GM18858 (cell line): ENCODE measurements around the gene F8.
"Not testable (repeated sequence)": the region's sequence is repeated elsewhere in the genome, so short reads cannot be mapped to it uniquely, and the experiment has no call there.

Experiments
- ATAC-seq: cut with Tn5 transposase; IDR thresholded peaks from one replicate; pipeline ENCODE4 v1.9.1; 2021; ENCODE audit not compliant: unreplicated experiment

Gene F8

GRCh38 chrX:154987940-154988339, 34.6 kb downstream of the F8 start:
- ATAC-seq: no peak

GRCh38 chrX:154986826-154987575, 35.5 kb downstream of the F8 start:
- ATAC-seq: no peak

GRCh38 chrX:154981116-154981411, 41.5 kb downstream of the F8 start:
- ATAC-seq: no peak

- ATAC-seq: peak; percentile 98
Observed at GRCh38 chrX:154980330-154981115, 42.0 kb downstream of the F8 start.

- ATAC-seq: no peak
Observed at GRCh38 chrX:154979629-154980028, 42.9 kb downstream of the F8 start.

GRCh38 chrX:154968353-154968752, 54.2 kb downstream of the F8 start:
- ATAC-seq: no peak

GRCh38 chrX:154967603-154968002, 54.9 kb downstream of the F8 start:
- ATAC-seq: no peak

- ATAC-seq: no peak
Observed at GRCh38 chrX:154961947-154962346, 60.6 kb downstream of the F8 start.

- not testable (repeated sequence) for ATAC-seq
Observed at GRCh38 chrX:154955799-154956198, 66.7 kb downstream of the F8 start.

- not testable (repeated sequence) for ATAC-seq
Observed at GRCh38 chrX:154939265-154939664, 83.3 kb downstream of the F8 start.

GRCh38 chrX:154924771-154925170, 97.8 kb downstream of the F8 start:
- not testable (repeated sequence) for ATAC-seq

- ATAC-seq: no peak
Observed at GRCh38 chrX:154918060-154918483, 104.5 kb downstream of the F8 start.

GRCh38 chrX:154914052-154914451, 108.5 kb downstream of the F8 start:
- ATAC-seq: no peak

- ATAC-seq: not testable (repeated sequence)
Observed at GRCh38 chrX:154910528-154910927, 112.0 kb downstream of the F8 start.

- not testable (repeated sequence) for ATAC-seq
Observed at GRCh38 chrX:154910048-154910447, 112.5 kb downstream of the F8 start.

GRCh38 chrX:154908821-154909220, 113.7 kb downstream of the F8 start:
- ATAC-seq: no peak

- ATAC-seq: no peak
Observed at GRCh38 chrX:154902408-154902807, 120.1 kb downstream of the F8 start.

GRCh38 chrX:154900323-154900722, 122.2 kb downstream of the F8 start:
- ATAC-seq: no peak

- no peak for ATAC-seq
Observed at GRCh38 chrX:154892296-154892695, 130.2 kb downstream of the F8 start.

- no peak for ATAC-seq
Observed at GRCh38 chrX:154890990-154891639, 131.4 kb downstream of the F8 start.

- ATAC-seq: peak; percentile 32
Observed at GRCh38 chrX:154886789-154887221, 135.7 kb downstream of the F8 start.
